HEK293 (cell line): ENCODE results near the gene PERM1.

Experiments used
- OVOL3 ChIP-seq: fragments of 450-650 bp; formaldehyde crosslinking; IDR thresholded peaks from 2 replicates; pipeline ENCODE4 v1.5.1; 2016; ENCODE audit warnings: missing biosample characterization, missing genetic modification characterization
- RBAK ChIP-seq: fragments of 450-650 bp; formaldehyde crosslinking; IDR thresholded peaks from 2 replicates; pipeline ENCODE4 v1.5.1; 2016; ENCODE audit warnings: missing biosample characterization, missing genetic modification characterization
- REPIN1 ChIP-seq: fragments of 450-650 bp; formaldehyde crosslinking; IDR thresholded peaks from 2 replicates; pipeline ENCODE4 v1.5.1; 2017; ENCODE audit warnings: missing biosample characterization, missing genetic modification characterization, low read depth
- TRIM28 ChIP-seq: IDR thresholded peaks from 2 replicates; pipeline ENCODE4 v1.6.1; 2011; ENCODE audit warnings: low read length, control low read depth, borderline replicate concordance
- ZBTB48 ChIP-seq: fragments of 450-650 bp; formaldehyde crosslinking; IDR thresholded peaks from 2 replicates; pipeline ENCODE4 v1.5.1; 2016; ENCODE audit warnings: missing biosample characterization, missing genetic modification characterization
- ZFP3 ChIP-seq: fragments of 450-650 bp; formaldehyde crosslinking; IDR thresholded peaks from 2 replicates; pipeline ENCODE4 v1.5.1; 2016; ENCODE audit warnings: low read depth, missing biosample characterization, missing genetic modification characterization
- ZNF121 ChIP-seq: fragments of 450-650 bp; formaldehyde crosslinking; IDR thresholded peaks from 2 replicates; pipeline ENCODE4 v1.5.1; 2016; ENCODE audit warnings: missing biosample characterization, missing genetic modification characterization
- ZNF169 ChIP-seq: fragments of 450-650 bp; formaldehyde crosslinking; IDR thresholded peaks from 2 replicates; pipeline ENCODE4 v1.5.1; 2016; ENCODE audit warnings: missing biosample characterization, missing genetic modification characterization
- ZNF223 ChIP-seq: fragments of 450-650 bp; formaldehyde crosslinking; IDR thresholded peaks from 2 replicates; pipeline ENCODE4 v1.5.1; 2016; ENCODE audit warnings: missing biosample characterization, missing genetic modification characterization
- ZNF24 ChIP-seq: fragments of 450-650 bp; formaldehyde crosslinking; IDR thresholded peaks from 2 replicates; pipeline ENCODE4 v1.5.1; 2016; ENCODE audit warnings: missing biosample characterization, missing genetic modification characterization
- ZNF292 ChIP-seq: fragments of 450-650 bp; formaldehyde crosslinking; IDR thresholded peaks from 2 replicates; pipeline ENCODE4 v1.5.1; 2016; ENCODE audit warnings: low read depth, missing biosample characterization, missing genetic modification characterization, borderline replicate concordance
- ZNF335 ChIP-seq: fragments of 450-650 bp; formaldehyde crosslinking; conservative IDR thresholded peaks from 2 replicates; pipeline ENCODE4 v1.5.1; 2016; ENCODE audit warnings: missing biosample characterization, missing genetic modification characterization
- ZNF366 ChIP-seq: fragments of 450-650 bp; formaldehyde crosslinking; conservative IDR thresholded peaks from 2 replicates; pipeline ENCODE4 v1.5.1; 2016; ENCODE audit warnings: missing biosample characterization, missing genetic modification characterization
- ZNF510 ChIP-seq: fragments of 450-650 bp; formaldehyde crosslinking; IDR thresholded peaks from 2 replicates; pipeline ENCODE4 v1.5.1; 2018; ENCODE audit warnings: mild to moderate bottlenecking, missing genetic modification characterization, missing biosample characterization; ENCODE audit not compliant: insufficient replicate concordance
- ZNF514 ChIP-seq: fragments of 450-650 bp; formaldehyde crosslinking; IDR thresholded peaks from 2 replicates; pipeline ENCODE4 v1.5.1; 2016; ENCODE audit warnings: missing biosample characterization, missing genetic modification characterization
- ZNF529 ChIP-seq: fragments of 450-650 bp; formaldehyde crosslinking; IDR thresholded peaks from 2 replicates; pipeline ENCODE4 v1.5.1; 2017; ENCODE audit warnings: missing genetic modification characterization, missing biosample characterization; ENCODE audit not compliant: insufficient replicate concordance
- ZNF549 ChIP-seq: fragments of 450-650 bp; IDR thresholded peaks from 2 replicates; pipeline ENCODE4 v1.5.1; 2018; ENCODE audit warnings: missing biosample characterization, missing genetic modification characterization, mild to moderate bottlenecking, inconsistent platforms, moderate library complexity
- ZNF555 ChIP-seq: fragments of 450-650 bp; formaldehyde crosslinking; conservative IDR thresholded peaks from 2 replicates; pipeline ENCODE4 v1.5.1; 2017; ENCODE audit warnings: missing biosample characterization, mild to moderate bottlenecking, missing genetic modification characterization, inconsistent platforms
- ZNF561 ChIP-seq: fragments of 450-650 bp; IDR thresholded peaks from 2 replicates; pipeline ENCODE4 v1.5.1; 2018; ENCODE audit warnings: missing biosample characterization, missing genetic modification characterization, borderline replicate concordance
- ZNF623 ChIP-seq: fragments of 450-650 bp; formaldehyde crosslinking; IDR thresholded peaks from 2 replicates; pipeline ENCODE4 v1.5.1; 2016; ENCODE audit warnings: missing biosample characterization, missing genetic modification characterization
- ZNF658 ChIP-seq: fragments of 450-650 bp; formaldehyde crosslinking; IDR thresholded peaks from 2 replicates; pipeline ENCODE4; 2016; ENCODE audit warnings: missing biosample characterization, missing genetic modification characterization
- ZNF660 ChIP-seq: fragments of 450-650 bp; IDR thresholded peaks from 2 replicates; pipeline ENCODE4 v1.5.1; 2018; ENCODE audit warnings: missing biosample characterization, mild to moderate bottlenecking, missing genetic modification characterization
- ZNF76 ChIP-seq: fragments of 450-650 bp; formaldehyde crosslinking; IDR thresholded peaks from 2 replicates; pipeline ENCODE4; 2016; ENCODE audit warnings: low read depth, missing biosample characterization, missing genetic modification characterization, borderline replicate concordance
- ZNF785 ChIP-seq: fragments of 450-650 bp; formaldehyde crosslinking; IDR thresholded peaks from 2 replicates; pipeline ENCODE4 v1.5.1; 2016; ENCODE audit warnings: missing biosample characterization, missing genetic modification characterization
- TF ChIP-seq, protein P1 (sequence below): fragments of 450-650 bp; formaldehyde crosslinking; IDR thresholded peaks from 2 replicates; pipeline ENCODE4 v1.5.1; 2016; ENCODE audit warnings: missing biosample characterization, missing genetic modification characterization
- TF ChIP-seq, protein P2 (sequence below): fragments of 450-650 bp; formaldehyde crosslinking; conservative IDR thresholded peaks from 2 replicates; pipeline ENCODE4 v1.5.1; 2016; ENCODE audit warnings: low read depth, missing biosample characterization, missing genetic modification characterization
- TF ChIP-seq, protein P3 (sequence below): fragments of 450-650 bp; formaldehyde crosslinking; IDR thresholded peaks from 2 replicates; pipeline ENCODE4 v1.5.1; 2016; ENCODE audit warnings: missing biosample characterization, missing genetic modification characterization

Gene PERM1

DNA sequence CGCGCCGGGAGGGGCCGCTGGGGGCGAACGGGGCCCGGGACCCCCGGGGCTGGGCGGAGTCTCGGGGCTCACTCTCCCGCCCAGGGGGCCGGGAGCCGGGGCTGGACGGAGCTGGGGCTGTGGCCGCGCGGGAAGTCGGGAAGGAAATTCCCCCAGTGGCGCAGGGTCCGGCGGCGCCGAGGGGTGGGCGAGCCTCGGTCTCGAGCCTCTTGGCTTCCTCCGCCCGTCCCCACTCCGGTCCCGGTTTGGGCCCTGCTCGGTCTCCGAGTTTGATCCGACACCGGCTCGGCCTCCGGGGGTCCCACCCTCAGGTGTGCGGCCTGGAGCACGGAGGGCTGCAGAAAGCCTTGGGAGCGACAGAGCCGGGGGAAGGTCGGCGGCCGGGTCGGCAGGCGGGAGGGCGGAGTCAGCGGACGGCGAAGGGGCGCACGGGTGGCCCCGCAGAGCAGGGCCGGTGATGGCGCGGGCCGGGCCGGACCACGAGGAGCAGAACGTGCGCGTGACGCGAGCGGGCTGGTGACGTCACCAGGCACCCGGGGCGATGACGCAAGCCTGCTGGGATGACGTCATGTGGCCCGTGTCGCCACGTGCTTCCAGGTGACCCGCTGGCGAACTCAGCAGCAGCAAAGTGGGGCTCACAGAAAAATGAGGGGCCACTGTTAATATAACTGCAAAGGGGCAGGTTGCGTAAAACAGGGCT lies 18.6 kb upstream of the PERM1 start (continued):
- peak; percentile 66 for TF ChIP-seq ZNF366 (tag by site-specific recombination)
- TF ChIP-seq ZNF561 (tag by site-specific recombination), result no peak; the same call in none of the 2 replicates
- TF ChIP-seq ZNF514, result no peak
- TF ChIP-seq ZNF555 (tag by site-specific recombination), result no peak
- TF ChIP-seq ZNF24 (tag by site-specific recombination), result peak; percentile 77
- TF ChIP-seq, protein P1, sequence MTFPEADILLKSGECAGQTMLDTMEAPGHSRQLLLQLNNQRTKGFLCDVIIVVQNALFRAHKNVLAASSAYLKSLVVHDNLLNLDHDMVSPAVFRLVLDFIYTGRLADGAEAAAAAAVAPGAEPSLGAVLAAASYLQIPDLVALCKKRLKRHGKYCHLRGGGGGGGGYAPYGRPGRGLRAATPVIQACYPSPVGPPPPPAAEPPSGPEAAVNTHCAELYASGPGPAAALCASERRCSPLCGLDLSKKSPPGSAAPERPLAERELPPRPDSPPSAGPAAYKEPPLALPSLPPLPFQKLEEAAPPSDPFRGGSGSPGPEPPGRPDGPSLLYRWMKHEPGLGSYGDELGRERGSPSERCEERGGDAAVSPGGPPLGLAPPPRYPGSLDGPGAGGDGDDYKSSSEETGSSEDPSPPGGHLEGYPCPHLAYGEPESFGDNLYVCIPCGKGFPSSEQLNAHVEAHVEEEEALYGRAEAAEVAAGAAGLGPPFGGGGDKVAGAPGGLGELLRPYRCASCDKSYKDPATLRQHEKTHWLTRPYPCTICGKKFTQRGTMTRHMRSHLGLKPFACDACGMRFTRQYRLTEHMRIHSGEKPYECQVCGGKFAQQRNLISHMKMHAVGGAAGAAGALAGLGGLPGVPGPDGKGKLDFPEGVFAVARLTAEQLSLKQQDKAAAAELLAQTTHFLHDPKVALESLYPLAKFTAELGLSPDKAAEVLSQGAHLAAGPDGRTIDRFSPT (tag by site-specific recombination), result peak; percentile 94
- no peak for TF ChIP-seq ZNF292 (tag by site-specific recombination)
- peak; percentile 33; the same call in 1 of the 2 replicates for TF ChIP-seq ZNF623 (tag by site-specific recombination)
- TF ChIP-seq, protein P2, sequence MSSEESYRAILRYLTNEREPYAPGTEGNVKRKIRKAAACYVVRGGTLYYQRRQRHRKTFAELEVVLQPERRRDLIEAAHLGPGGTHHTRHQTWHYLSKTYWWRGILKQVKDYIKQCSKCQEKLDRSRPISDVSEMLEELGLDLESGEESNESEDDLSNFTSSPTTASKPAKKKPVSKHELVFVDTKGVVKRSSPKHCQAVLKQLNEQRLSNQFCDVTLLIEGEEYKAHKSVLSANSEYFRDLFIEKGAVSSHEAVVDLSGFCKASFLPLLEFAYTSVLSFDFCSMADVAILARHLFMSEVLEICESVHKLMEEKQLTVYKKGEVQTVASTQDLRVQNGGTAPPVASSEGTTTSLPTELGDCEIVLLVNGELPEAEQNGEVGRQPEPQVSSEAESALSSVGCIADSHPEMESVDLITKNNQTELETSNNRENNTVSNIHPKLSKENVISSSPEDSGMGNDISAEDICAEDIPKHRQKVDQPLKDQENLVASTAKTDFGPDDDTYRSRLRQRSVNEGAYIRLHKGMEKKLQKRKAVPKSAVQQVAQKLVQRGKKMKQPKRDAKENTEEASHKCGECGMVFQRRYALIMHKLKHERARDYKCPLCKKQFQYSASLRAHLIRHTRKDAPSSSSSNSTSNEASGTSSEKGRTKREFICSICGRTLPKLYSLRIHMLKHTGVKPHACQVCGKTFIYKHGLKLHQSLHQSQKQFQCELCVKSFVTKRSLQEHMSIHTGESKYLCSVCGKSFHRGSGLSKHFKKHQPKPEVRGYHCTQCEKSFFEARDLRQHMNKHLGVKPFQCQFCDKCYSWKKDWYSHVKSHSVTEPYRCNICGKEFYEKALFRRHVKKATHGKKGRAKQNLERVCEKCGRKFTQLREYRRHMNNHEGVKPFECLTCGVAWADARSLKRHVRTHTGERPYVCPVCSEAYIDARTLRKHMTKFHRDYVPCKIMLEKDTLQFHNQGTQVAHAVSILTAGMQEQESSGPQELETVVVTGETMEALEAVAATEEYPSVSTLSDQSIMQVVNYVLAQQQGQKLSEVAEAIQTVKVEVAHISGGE (tag by site-specific recombination), result peak; percentile 6
- no peak for TF ChIP-seq ZNF510
- peak; percentile 76 for TF ChIP-seq ZBTB48 (tag by site-specific recombination)
- peak; percentile 90 for TF ChIP-seq ZNF76 (tag by site-specific recombination)
- TF ChIP-seq, protein P3, sequence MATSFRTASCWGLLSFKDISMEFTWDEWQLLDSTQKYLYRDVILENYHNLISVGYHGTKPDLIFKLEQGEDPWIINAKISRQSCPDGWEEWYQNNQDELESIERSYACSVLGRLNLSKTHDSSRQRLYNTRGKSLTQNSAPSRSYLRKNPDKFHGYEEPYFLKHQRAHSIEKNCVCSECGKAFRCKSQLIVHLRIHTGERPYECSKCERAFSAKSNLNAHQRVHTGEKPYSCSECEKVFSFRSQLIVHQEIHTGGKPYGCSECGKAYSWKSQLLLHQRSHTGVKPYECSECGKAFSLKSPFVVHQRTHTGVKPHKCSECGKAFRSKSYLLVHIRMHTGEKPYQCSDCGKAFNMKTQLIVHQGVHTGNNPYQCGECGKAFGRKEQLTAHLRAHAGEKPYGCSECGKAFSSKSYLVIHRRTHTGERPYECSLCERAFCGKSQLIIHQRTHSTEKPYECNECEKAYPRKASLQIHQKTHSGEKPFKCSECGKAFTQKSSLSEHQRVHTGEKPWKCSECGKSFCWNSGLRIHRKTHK (tag by site-specific recombination), result no peak
- TF ChIP-seq OVOL3 (tag by site-specific recombination), result peak; percentile 53; the same call in 1 of the 2 replicates
- TF ChIP-seq ZNF658, result 0 out of 2 replicates have a peak, but pooled peaks have one; percentile 69
- peak; percentile 69; the same call in 1 of the 2 replicates for TF ChIP-seq REPIN1 (tag by site-specific recombination)
- TF ChIP-seq ZNF223, result peak; percentile 37; the same call in 1 of the 2 replicates
- peak; percentile 72 for TF ChIP-seq ZNF335 (tag by site-specific recombination)
- TF ChIP-seq ZNF549 (tag by site-specific recombination), result no peak
- TF ChIP-seq ZNF169 (tag by site-specific recombination), result peak; percentile 90
- peak; percentile 78; the same call in 1 of the 2 replicates for TF ChIP-seq ZNF121 (tag by site-specific recombination)
- TF ChIP-seq TRIM28, result no peak
- TF ChIP-seq ZFP3 (tag by site-specific recombination), result no peak
- peak; percentile 87; the same call in 1 of the 2 replicates for TF ChIP-seq ZNF660
- no peak; the same call in 1 of the 2 replicates for TF ChIP-seq ZNF785 (tag by site-specific recombination)
- TF ChIP-seq ZNF529 (tag by site-specific recombination), result peak; percentile 12
- no peak for TF ChIP-seq RBAK (tag by site-specific recombination)
